ENCODE results near the gene TTC23.

The TTC23 gene

DNA sequence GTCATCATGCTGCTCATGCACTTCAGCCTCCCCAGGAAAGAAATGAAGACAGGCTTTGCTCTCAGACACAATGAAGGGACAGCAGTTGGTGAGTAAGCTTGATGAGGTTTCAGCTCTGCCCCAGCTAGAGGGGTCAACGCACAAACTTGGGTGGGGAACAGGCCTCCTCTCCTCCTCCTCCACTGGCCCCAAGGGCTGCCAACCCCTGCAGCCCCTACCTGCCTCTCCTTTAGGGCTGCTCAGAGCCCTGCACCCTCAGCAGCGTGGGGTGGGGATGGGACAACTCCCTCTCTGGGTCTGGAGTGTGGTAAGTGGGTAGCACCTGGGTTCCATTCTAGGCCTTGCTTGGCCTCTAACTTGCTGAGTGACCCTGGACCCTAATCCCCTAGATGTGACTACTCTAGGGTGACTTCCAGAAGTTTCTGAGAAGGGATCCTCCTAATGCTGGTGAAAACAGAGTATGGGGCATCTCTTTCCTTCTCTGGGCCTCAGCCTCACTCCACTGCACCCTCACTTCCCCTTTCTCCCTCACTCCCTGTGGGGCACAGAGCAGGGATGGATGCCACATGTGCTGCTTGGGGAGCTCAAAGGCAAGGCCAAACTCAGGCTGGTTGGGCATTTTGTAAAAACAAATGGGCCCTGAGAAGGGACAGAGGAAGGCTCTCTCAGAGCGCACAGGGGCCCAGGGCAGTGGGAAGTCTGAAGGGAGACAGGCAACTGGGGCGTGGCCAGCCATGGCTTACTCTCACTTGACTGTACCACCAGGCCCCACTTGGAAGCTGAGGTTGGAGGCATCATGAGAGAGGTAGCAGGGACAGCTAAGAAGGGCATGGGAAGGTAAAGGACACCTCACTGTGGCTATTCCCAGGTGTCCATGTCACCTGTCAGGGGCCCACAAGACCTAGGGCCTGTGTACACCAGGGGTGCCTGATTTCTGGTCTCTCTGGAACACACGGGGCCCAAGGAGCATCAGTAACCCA, 80.5 kb downstream of the TTC23 start:
- no peaks in the 10 kb centered on the region for H3K27me3 ChIP-seq (ENCODE audit: insufficient read depth, low read length)
- peak overlapping the region; percentile 13 for H2BK5ac ChIP-seq (ENCODE audit: low read depth, low read length, poor library complexity)
- peaks cover 0 to 12% of the 10 kb centered on the region in 2 experiments for H3K4me1 ChIP-seq (ENCODE audit: control insufficient read depth in 1 of 2, insufficient read depth in 2 of 2, low read length in 2 of 2)
- H3K9ac ChIP-seq (ENCODE audit: low read length) = no peak overlapping the region
- WGBS (ENCODE audit: extremely low coverage, insufficient coverage, insufficient read length) = no CpG with 5 or more reads among the region's 5 CpGs
- peaks cover 11 to 19% of the 10 kb centered on the region in 2 experiments for H3K36me3 ChIP-seq (ENCODE audit: control insufficient read depth in 1 of 2, insufficient read depth in 2 of 2, low read length in 2 of 2)
- H3K79me1 ChIP-seq (ENCODE audit: low read length) = peaks cover 5% of the 10 kb centered on the region
- no peak for DNase-seq
- no peak overlapping the region for H3K14ac ChIP-seq (ENCODE audit: low read length)
- H3K9me3 ChIP-seq (ENCODE audit: insufficient read depth, low read depth, low read length) = peaks cover 3% of the 10 kb centered on the region
- no peak overlapping the region for H3K27ac ChIP-seq (ENCODE audit: low read depth, low read length)
- no peak overlapping the region for H4K91ac ChIP-seq (ENCODE audit: low read depth, low read length)
- no peaks in the 10 kb centered on the region for H3K79me2 ChIP-seq (ENCODE audit: control insufficient read depth, insufficient read depth, low read length, poor library complexity)
- H2AFZ ChIP-seq (ENCODE audit: insufficient read depth, low read length, poor library complexity) = no peak overlapping the region
- no peak overlapping the region for H3K23ac ChIP-seq (ENCODE audit: low read length)
- peak overlapping the region; percentile 51 for H2AK5ac ChIP-seq (ENCODE audit: low read length)
- no peak overlapping the region for H2BK120ac ChIP-seq (ENCODE audit: insufficient read depth, low read length, poor library complexity)
- H3K4ac ChIP-seq (ENCODE audit: low read depth, low read length) = no peak overlapping the region
- no peak overlapping the region for H3K4me2 ChIP-seq (ENCODE audit: low read length)
- H3K4me3 ChIP-seq (ENCODE audit: low read depth, low read length) = no peak overlapping the region
- no peak overlapping the region for H4K8ac ChIP-seq (ENCODE audit: low read depth, low read length)
- H2BK12ac ChIP-seq (ENCODE audit: low read length) = no peak overlapping the region
- H4K12ac ChIP-seq (ENCODE audit: low read depth, low read length) = no peak overlapping the region
- H3K18ac ChIP-seq (ENCODE audit: low read length) = peak overlapping the region; percentile 19

DNA sequence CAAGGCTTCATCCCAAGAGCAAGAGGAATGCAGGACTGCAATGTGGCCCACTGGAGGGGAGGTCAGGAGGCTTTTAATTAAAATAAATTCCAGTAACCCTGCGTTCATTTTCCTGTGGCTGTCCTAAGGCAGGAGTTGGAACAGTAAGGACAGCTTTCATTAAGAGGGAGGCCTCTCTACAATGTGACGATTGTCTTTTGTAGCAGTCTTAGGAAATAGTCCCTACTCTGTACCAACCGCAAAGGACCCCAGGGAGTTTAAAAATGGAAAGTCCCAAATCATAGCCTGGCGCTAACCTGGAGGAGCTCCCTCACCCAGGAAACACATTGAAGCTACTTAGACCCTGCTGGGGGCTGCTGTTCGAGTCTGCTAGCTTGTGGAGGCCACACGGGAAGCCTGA, 81.7 kb downstream of the TTC23 start:
- H3K23ac ChIP-seq (ENCODE audit: low read length) = no peak overlapping the region
- H3K14ac ChIP-seq (ENCODE audit: low read length) = no peak overlapping the region
- no peak overlapping the region for H3K9ac ChIP-seq (ENCODE audit: low read length)

DNA sequence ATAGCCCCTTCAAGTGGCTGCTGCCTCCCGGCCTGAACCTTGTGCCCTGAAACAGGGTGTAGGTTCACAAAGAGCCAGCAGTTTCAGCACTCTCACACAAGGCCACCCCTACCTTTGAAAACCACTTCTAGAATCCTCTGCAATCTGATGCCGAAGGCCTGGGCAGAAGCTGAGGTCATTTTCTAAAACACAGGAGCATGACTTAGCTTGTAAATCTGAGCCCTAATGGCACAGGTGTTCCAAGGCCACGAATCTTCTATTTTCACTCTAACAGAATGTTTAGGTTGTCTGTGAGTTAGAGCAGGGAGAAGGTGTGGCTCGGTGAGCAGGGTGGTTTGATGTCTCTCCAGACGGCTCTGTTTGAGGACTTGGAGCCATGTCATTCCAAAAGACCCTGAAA, 82.2 kb downstream of the TTC23 start:
- no peak overlapping the region for H3K14ac ChIP-seq (ENCODE audit: low read length)
- peaks cover 0 to 4% of the 10 kb centered on the region in 2 experiments for H3K4me1 ChIP-seq (ENCODE audit: control insufficient read depth in 1 of 2, insufficient read depth in 2 of 2, low read length in 2 of 2)
- no peak overlapping the region for H4K91ac ChIP-seq (ENCODE audit: low read depth, low read length)
- H2BK120ac ChIP-seq (ENCODE audit: insufficient read depth, low read length, poor library complexity) = no peak overlapping the region
- H3K4me2 ChIP-seq (ENCODE audit: low read length) = no peak overlapping the region
- peaks cover 3% of the 10 kb centered on the region for H3K9me3 ChIP-seq (ENCODE audit: insufficient read depth, low read depth, low read length)
- no peak overlapping the region for H3K9ac ChIP-seq (ENCODE audit: low read length)
- H2AFZ ChIP-seq (ENCODE audit: insufficient read depth, low read length, poor library complexity) = no peak overlapping the region
- no peak overlapping the region for H3K4ac ChIP-seq (ENCODE audit: low read depth, low read length)
- no peaks in the 10 kb centered on the region for H3K27me3 ChIP-seq (ENCODE audit: insufficient read depth, low read length)
- H2BK5ac ChIP-seq (ENCODE audit: low read depth, low read length, poor library complexity) = no peak overlapping the region
- H3K27ac ChIP-seq (ENCODE audit: low read depth, low read length) = no peak overlapping the region
- H4K8ac ChIP-seq (ENCODE audit: low read depth, low read length) = no peak overlapping the region
- no peak overlapping the region for H3K23ac ChIP-seq (ENCODE audit: low read length)
- no CpG with 5 or more reads among the region's 5 CpGs for WGBS (ENCODE audit: extremely low coverage, insufficient coverage, insufficient read length)
- H3K18ac ChIP-seq (ENCODE audit: low read length) = no peak overlapping the region
- no peak overlapping the region for H3K4me3 ChIP-seq (ENCODE audit: low read depth, low read length)
- H2AK5ac ChIP-seq (ENCODE audit: low read length) = no peak overlapping the region
- peaks cover 11 to 19% of the 10 kb centered on the region in 2 experiments for H3K36me3 ChIP-seq (ENCODE audit: control insufficient read depth in 1 of 2, insufficient read depth in 2 of 2, low read length in 2 of 2)
- no peak overlapping the region for H2BK12ac ChIP-seq (ENCODE audit: low read length)
- H4K12ac ChIP-seq (ENCODE audit: low read depth, low read length) = no peak overlapping the region
- no peak for DNase-seq
- peaks cover 4% of the 10 kb centered on the region for H3K79me1 ChIP-seq (ENCODE audit: low read length)
- H3K79me2 ChIP-seq (ENCODE audit: control insufficient read depth, insufficient read depth, low read length, poor library complexity) = no peaks in the 10 kb centered on the region

More for the DNA sequence above, 81.7 kb downstream of the TTC23 start:
- H3K36me3 ChIP-seq (ENCODE audit: control insufficient read depth in 1 of 2, insufficient read depth in 2 of 2, low read length in 2 of 2) = peaks cover 11 to 19% of the 10 kb centered on the region in 2 experiments
- H3K79me1 ChIP-seq (ENCODE audit: low read length) = peaks cover 4% of the 10 kb centered on the region
- no peak overlapping the region for H4K91ac ChIP-seq (ENCODE audit: low read depth, low read length)
- H3K79me2 ChIP-seq (ENCODE audit: control insufficient read depth, insufficient read depth, low read length, poor library complexity) = no peaks in the 10 kb centered on the region
- H3K4me2 ChIP-seq (ENCODE audit: low read length) = no peak overlapping the region
- WGBS (ENCODE audit: extremely low coverage, insufficient coverage, insufficient read length) = no CpG with 5 or more reads among the region's 6 CpGs
- H3K4me3 ChIP-seq (ENCODE audit: low read depth, low read length) = no peak overlapping the region
- peaks cover 3% of the 10 kb centered on the region for H3K9me3 ChIP-seq (ENCODE audit: insufficient read depth, low read depth, low read length)
- no peak overlapping the region for H4K12ac ChIP-seq (ENCODE audit: low read depth, low read length)
- H2AFZ ChIP-seq (ENCODE audit: insufficient read depth, low read length, poor library complexity) = no peak overlapping the region
- no peaks in the 10 kb centered on the region for H3K27me3 ChIP-seq (ENCODE audit: insufficient read depth, low read length)
- H2BK120ac ChIP-seq (ENCODE audit: insufficient read depth, low read length, poor library complexity) = no peak overlapping the region
- H4K8ac ChIP-seq (ENCODE audit: low read depth, low read length) = no peak overlapping the region
- no peak overlapping the region for H3K4ac ChIP-seq (ENCODE audit: low read depth, low read length)
- H3K18ac ChIP-seq (ENCODE audit: low read length) = no peak overlapping the region
- H2BK5ac ChIP-seq (ENCODE audit: low read depth, low read length, poor library complexity) = no peak overlapping the region
- H2BK12ac ChIP-seq (ENCODE audit: low read length) = no peak overlapping the region
- no peak overlapping the region for H2AK5ac ChIP-seq (ENCODE audit: low read length)
- peaks cover 0 to 4% of the 10 kb centered on the region in 2 experiments for H3K4me1 ChIP-seq (ENCODE audit: control insufficient read depth in 1 of 2, insufficient read depth in 2 of 2, low read length in 2 of 2)
- no peak for DNase-seq
- no peak overlapping the region for H3K27ac ChIP-seq (ENCODE audit: low read depth, low read length)

DNA sequence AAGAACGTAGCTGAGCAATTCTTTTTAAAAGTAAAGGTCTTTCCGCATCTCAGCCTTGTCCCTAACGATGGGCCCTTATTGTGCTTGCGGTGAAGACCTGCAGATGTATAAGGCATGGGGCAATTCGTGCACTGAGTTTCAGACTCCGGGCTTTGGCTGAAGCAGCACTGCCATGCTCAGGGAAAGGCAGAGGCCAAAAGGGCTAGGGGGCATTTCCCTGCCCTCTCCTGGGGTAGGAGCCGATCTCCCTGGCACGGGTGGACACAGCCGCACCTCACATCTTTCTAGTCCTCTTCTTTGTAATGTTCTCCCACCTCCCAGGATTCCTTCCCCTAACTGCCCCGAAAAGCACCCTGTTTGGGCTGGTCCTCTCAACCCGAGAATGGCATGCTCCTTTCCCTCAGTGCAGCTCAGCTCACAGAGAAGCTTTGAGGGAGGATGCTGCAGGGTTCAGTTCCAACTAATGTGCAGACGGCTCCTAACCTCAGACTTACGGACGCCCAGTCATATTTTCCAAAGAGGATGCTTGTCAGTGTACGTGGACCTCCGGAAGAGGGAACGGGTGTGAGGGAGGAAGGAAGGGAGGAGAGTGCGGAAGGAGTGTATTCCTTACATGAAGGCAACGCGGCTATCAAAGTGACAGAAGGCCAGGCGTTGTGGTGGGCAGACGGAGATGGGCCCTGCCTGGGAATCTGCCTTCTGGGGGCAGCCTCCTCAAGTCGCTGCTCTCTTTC, 83.3 kb downstream of the TTC23 start:
- no peak overlapping the region for H3K18ac ChIP-seq (ENCODE audit: low read length)
- H2BK120ac ChIP-seq (ENCODE audit: insufficient read depth, low read length, poor library complexity) = no peak overlapping the region
- H3K4ac ChIP-seq (ENCODE audit: low read depth, low read length) = no peak overlapping the region
- H4K8ac ChIP-seq (ENCODE audit: low read depth, low read length) = no peak overlapping the region
- peaks cover 4% of the 10 kb centered on the region for H3K79me1 ChIP-seq (ENCODE audit: low read length)
- no peaks in the 10 kb centered on the region for H3K27me3 ChIP-seq (ENCODE audit: insufficient read depth, low read length)
- no peak overlapping the region for H3K4me2 ChIP-seq (ENCODE audit: low read length)
- peaks cover 0 to 4% of the 10 kb centered on the region in 2 experiments for H3K4me1 ChIP-seq (ENCODE audit: control insufficient read depth in 1 of 2, insufficient read depth in 2 of 2, low read length in 2 of 2)
- H4K91ac ChIP-seq (ENCODE audit: low read depth, low read length) = no peak overlapping the region
- no CpG with 5 or more reads among the region's 23 CpGs for WGBS (ENCODE audit: extremely low coverage, insufficient coverage, insufficient read length)
- no peak overlapping the region for H2AK5ac ChIP-seq (ENCODE audit: low read length)
- no peak overlapping the region for H2AFZ ChIP-seq (ENCODE audit: insufficient read depth, low read length, poor library complexity)
- H2BK5ac ChIP-seq (ENCODE audit: low read depth, low read length, poor library complexity) = no peak overlapping the region
- H3K9me3 ChIP-seq (ENCODE audit: insufficient read depth, low read depth, low read length) = peaks cover 3% of the 10 kb centered on the region
- no peak overlapping the region for H3K14ac ChIP-seq (ENCODE audit: low read length)
- no peak overlapping the region for H3K4me3 ChIP-seq (ENCODE audit: low read depth, low read length)
- H3K9ac ChIP-seq (ENCODE audit: low read length) = no peak overlapping the region
- H3K79me2 ChIP-seq (ENCODE audit: control insufficient read depth, insufficient read depth, low read length, poor library complexity) = no peaks in the 10 kb centered on the region
- no peak overlapping the region for H2BK12ac ChIP-seq (ENCODE audit: low read length)
- peaks cover 11 to 19% of the 10 kb centered on the region in 2 experiments for H3K36me3 ChIP-seq (ENCODE audit: control insufficient read depth in 1 of 2, insufficient read depth in 2 of 2, low read length in 2 of 2)
- no peak overlapping the region for H3K27ac ChIP-seq (ENCODE audit: low read depth, low read length)
- no peak for DNase-seq
- no peak overlapping the region for H3K23ac ChIP-seq (ENCODE audit: low read length)
- no peak overlapping the region for H4K12ac ChIP-seq (ENCODE audit: low read depth, low read length)
